CD4-positive, alpha-beta T cell treated with Interleukin-17A for 1 hour (primary cell): ENCODE measurements around the gene ATG4B.
"Not testable (repeated sequence)": the region's sequence is repeated elsewhere in the genome, so short reads cannot be mapped to it uniquely, and the experiment has no call there.

ENCODE experiments used
- DNase-seq: peaks from one replicate; pipeline ENCODE4 v3.0.0-alpha.2; 2020

Gene ATG4B

GRCh38 chr2:241637018-241637794 lies at the start of gene ATG4B, which contains the start of gene THAP4:
Gene ATG4B, plus strand, starts transcription at chr2:241637693. Its CDS starts 22 bp downstream, at chr2:241637715.
Gene THAP4, minus strand, starts transcription at chr2:241637158. Its CDS starts 141 bp downstream, at chr2:241637017.
- peak; percentile 78 for DNase-seq

DNA sequence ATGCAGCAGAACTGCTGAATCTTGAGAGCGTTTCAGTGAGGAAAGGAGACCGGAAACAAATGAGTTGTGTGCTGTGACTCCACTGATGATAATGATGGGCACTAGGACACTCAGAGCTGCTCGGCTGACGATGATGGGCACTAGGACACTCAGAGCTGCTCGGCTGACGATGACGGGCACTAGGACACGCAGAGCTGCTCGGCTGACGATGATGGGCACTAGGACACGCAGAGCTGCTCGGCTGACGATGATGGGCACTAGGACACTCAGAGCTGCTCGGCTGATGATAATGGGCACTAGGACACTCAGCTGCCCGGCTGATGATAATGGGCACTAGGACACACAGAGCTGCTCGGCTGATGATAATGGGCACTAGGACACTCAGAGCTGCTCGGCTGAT lies 47.6 kb upstream of the ATG4B start:
- not testable (repeated sequence) for DNase-seq

GRCh38 chr2:241590496-241591455 lies 46.7 kb upstream of the ATG4B start:
- DNase-seq = not testable (repeated sequence)

DNA sequence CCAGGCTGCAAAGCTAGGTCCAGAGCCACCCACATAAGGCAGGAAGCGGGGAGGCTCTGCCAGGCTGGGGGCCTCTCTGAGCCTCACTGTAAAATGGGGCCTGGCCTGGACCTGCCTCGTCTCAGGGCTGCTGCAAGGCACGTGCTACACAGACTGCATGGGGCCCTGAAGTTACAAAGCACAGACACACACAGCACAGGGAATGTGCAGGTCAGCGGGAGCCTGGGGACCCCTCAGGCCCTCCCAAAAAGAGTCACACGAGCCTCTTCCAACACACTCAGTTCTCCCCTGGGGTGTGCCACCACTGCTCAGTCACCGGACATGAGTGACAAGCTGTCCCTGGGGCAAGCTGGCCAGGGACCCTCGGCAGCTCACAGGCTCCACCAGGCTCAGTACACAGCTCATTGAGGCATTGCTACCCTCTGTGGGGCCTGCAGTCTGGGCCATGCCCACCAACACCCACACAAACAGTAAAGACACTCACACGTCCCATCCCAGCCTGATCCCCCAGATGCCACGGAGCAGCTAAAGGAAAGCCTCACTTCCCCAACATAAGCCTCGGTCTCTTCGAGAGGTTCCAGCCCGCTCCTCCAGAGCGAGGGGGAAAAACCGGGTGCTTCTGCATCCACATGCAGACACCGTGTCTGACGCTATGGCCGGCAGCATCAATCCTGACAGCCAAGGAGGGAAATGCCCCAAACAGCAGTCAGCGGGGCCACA lies 45.2 kb upstream of the ATG4B start:
- no peak for DNase-seq

- no peak for DNase-seq
These were observed 44.2 kb upstream of the ATG4B start for GRCh38 chr2:241593271-241593670.

DNA sequence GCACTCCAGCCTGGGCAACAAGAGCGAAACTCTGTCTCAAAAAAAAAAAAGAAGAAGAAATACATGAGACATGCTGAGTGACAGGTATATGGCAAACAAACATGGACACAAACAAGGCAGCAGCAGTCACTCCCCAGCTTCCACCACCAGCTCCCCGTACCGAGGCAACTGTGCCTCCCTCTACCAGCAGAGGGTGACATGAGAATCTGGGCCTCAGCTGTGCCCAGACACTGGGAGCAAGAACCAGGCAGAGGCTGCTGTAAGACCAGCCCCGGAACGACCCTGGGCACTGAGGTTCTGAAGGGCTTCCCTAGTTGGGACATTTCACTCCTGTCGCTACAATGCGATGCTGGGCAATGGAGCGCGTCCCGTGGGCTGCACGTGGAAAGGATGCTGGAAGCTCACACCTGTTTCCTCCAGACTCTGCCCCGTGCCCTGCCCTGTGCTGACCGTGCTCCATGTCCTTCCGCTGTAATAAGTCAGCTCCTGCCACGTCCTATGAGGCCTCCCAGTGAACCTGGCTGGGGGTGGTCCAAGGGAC lies 41.8 kb upstream of the ATG4B start:
- no peak for DNase-seq

- DNase-seq = no peak
These were observed 39.9 kb upstream of the ATG4B start for GRCh38 chr2:241597561-241597960.

DNA sequence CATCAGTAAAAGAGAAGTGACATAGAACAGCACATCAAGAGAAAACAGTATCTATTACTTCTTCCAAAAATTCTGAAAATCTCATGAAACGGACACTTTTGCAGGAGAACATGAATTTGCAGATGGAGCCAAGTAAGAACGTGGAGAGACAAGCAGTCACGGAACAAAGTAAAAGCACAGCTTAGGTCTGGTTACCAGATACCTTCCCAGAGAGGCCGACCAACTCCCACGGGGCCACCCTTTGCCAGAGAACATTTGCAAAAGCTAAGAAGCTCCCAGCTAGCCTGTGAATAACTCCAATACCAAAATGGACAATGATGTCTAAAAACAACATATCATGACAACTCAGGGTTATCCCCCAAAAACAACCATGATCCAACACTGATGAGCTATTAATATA lies 39.4 kb upstream of the ATG4B start:
- DNase-seq = no peak

GRCh38 chr2:241598487-241598886 lies 39.0 kb upstream of the ATG4B start:
- DNase-seq = peak; percentile 25

- DNase-seq = no peak
These were observed 37.9 kb upstream of the ATG4B start for GRCh38 chr2:241599615-241600014.

- no peak for DNase-seq
These were observed 35.7 kb upstream of the ATG4B start for GRCh38 chr2:241601841-241602240.

DNA sequence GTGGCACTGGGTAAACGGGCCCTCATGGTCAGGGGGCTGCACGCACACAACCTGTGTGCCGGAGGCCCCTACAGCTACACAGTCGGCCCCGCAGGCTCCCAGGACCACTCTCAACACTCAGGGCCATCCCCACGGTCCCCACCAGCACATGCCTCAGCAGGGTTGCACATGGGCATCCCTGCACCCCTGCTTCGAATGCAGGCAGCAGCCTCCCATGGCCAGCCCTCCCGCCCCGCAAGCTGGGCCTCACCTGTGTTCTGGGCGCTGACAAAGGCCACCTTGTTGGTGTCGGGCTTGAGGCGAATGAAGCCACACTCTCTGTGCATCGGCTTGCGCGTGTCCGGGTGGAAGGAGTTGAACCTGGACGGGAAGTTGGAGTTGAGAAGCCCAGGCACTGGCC lies 34.8 kb upstream of the ATG4B start:
- DNase-seq = no peak

- DNase-seq = no peak
These were observed 33.8 kb upstream of the ATG4B start for GRCh38 chr2:241603686-241604085.

- no peak for DNase-seq
These were observed 31.3 kb upstream of the ATG4B start for GRCh38 chr2:241606186-241606585.

DNA sequence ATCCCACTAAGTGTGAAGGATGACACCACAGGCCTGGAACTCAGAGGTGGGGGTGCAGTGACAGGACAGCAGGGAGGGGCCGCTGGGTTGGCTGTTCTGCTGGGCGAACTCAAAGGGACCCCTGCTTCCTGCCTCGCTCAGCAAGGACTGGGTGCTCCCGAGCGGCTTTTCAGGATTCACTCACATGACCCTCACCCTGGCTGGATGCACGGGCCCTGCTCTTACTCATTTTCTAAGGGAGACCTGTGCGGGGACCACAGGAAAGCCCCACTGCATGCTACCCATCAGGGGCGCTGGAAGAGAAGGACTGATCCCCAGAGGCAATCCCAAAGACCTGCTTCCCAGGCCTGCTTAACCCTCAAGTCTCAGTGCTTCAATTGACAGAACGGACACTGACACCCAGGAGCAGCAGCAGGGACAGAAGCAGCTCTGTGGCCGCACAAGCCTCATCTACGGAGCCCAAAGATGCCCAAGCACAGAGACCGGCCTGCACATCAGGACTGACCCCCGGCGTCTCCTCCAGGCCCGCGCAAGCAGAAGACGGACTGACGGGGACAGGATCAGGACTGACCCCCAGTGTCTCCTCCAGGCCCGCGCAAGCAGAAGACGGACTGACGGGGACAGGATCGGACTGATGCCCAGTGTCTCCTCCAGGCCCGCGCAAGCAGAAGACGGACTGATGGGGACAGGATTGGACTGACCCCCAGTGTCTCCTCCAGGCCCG lies 30.2 kb upstream of the ATG4B start:
- no peak for DNase-seq

DNA sequence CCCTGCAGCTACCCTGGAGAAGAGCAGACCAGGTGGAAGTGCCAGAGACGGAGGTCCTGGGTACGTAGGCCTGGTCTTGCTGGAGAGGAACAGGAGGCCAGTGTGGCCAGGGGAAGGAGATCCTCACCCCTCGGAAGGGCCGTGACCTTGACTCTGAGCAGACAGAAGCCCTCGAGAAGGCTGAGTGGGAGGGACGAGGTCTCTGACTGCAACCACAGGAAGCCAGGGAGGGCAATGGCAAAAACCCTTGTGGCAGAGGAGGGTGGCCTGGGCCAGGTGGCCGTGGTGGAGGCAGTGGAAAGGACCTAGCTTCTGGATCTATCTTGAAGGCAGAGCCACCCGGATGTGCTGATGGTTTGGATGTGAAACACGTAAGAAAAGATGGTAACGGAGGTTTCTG lies 28.6 kb upstream of the ATG4B start:
- no peak for DNase-seq

DNA sequence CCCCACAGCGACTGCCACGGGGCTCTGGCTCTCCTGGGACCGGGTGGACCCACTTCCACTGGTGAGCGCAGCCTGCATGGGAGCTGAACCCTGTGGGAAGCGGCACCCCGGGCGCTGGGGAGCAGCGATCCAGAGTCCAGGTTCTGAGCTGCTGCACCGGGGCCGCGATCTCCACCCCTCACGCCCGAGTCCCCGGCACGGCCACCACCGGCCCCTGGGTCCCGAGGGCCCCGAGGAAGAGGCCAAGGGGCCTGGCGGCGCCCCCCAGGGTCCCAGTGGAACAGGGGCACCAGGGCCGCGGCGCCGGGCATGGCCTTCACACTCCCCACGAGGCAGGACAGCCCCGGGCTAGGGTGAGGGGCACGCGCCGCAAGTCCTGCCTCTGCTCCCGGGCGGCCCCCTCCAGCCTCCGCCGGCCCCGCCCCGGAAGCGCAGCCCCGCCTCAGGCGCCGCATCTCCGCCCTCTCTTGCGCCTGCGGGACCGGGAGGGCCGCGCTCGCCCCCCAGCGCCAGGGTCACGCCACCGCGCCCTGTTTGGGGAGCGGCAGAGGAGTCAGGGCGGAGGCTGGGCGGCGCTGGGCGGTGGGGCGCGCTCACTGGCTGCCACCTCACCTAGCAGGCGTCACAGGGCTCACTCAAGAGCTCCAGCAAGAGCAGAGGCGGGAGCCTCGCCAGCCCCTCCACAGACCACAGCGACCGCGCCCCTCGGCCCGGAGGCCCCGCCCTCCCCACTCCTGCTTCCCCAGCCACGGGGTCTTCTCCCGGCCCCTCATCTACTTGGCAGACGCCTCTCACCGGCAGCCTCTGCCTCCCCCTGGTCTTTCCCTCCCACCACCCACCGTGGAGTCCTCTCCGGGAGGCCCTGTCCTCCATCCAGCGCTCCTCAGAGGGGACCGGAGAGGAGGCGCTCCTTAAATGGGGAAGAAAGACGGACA lies 27.4 kb upstream of the ATG4B start:
- peak; percentile 92 for DNase-seq

- no peak for DNase-seq
These were observed 26.4 kb upstream of the ATG4B start for GRCh38 chr2:241611062-241611461.

- DNase-seq = no peak
These were observed 25.1 kb upstream of the ATG4B start for GRCh38 chr2:241612156-241613016.
